Measurements from ENCODE around the gene TPRG1.
A peak's percentile ranks its signal among the peaks of the same experiment; 100 is the strongest.

- TF ChIP-seq CTCF (optimal IDR thresholded peaks at IDR 0.05 in 1 of 3, IDR thresholded peaks at IDR 0.05 in 1 of 3, conservative IDR thresholded peaks at IDR 0.05 in 1 of 3; ENCODE audit: extremely low read depth in 1 of 3, insufficient read depth in 2 of 3, low read length in 3 of 3) (peak; percentile 20 to 51 (median 30)), EZH2 (IDR thresholded peaks at IDR 0.05; ENCODE audit: low read length) (no peak)
These were observed 23.5 kb downstream of the TPRG1 start for GRCh38 chr3:189195302-189195701.
